Fibroblast of skin of left biceps (primary cell): Measurements from ENCODE around the gene PLA2G4F.
"Not testable (repeated sequence)": the region's sequence is repeated elsewhere in the genome, so short reads cannot be mapped to it uniquely, and the experiment has no call there.

ENCODE experiments used
- DNase-seq, 2 experiments: peaks; one replicate each; pipeline ENCODE4 v3.0.0-alpha.2; 2013; ENCODE audit warnings: low read depth in 2 of 2

Gene PLA2G4F

DNA sequence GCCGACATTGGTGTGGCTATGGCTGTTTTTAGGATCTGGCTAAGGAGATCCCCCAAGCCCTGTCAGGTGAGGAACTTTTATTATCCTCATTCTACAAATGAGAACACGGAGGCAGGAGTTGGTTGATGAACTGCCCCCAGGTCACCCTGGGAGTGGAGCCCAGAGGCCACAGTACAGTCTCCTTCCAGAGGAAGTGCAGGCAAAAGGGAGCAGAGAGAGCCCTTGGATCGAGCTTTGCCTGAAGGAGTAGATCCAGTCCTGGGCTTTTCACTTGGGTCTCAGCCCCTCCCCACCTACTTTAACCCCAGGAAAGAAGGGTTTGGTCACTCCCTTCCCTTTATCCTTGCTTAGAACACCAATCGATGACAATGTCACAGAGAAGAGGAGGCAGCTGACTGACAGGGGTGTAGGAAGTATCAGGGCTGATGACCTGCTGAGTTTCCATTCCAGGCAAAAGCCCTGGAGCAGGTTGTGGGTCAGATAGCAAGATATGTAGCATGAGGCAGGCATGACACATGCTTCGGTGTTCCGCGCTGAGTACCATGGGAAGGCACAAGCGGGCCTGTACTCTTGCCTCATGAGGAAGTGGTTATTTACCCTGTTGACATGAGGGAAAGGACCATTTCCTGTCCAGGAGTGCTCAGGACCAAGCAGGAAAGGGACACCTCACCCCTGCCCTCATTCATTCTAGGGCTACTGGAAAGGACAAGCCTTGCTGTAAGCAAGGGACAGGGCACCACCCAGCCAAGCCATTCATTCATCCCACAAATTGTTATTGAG is 56.2 kb downstream of the PLA2G4F start:
- DNase-seq: no peak

GRCh38 chr15:42097018-42097417 is 59.4 kb downstream of the PLA2G4F start:
- DNase-seq: no peak

DNA sequence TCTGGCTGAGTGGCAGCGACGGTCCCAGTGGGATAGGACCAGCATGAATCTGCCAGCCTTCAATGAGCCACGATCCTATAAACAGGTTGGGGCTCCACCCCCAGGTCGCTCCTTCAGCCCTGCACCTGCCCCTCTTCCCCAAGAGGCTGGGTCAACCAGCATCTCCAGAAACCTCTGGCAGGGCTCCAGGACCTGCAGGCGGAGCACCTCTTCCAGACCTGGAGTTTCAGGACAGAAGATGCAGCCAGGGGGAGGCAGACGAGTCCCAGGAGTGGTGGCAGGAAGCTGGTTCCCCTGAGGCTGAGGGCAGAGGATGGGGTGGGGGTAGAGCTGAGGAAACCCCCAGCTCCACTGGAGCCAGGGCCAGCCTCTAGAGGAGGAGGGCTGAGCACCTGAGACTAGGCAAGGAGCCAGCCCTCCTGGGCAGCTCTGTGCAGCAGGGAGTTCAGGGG is 61.9 kb downstream of the PLA2G4F start, which contains the start of gene PLA2G4D:
TSS of gene PLA2G4D (minus strand) at position 51 of the 452 bp plus-strand sequence. CDS start 103 bp downstream, outside the sequence.
- no peak for DNase-seq

GRCh38 chr15:42093966-42094365 is 62.5 kb downstream of the PLA2G4F start:
- no peak for DNase-seq

GRCh38 chr15:42092398-42093318 is 63.8 kb downstream of the PLA2G4F start:
- no peak for DNase-seq

DNA sequence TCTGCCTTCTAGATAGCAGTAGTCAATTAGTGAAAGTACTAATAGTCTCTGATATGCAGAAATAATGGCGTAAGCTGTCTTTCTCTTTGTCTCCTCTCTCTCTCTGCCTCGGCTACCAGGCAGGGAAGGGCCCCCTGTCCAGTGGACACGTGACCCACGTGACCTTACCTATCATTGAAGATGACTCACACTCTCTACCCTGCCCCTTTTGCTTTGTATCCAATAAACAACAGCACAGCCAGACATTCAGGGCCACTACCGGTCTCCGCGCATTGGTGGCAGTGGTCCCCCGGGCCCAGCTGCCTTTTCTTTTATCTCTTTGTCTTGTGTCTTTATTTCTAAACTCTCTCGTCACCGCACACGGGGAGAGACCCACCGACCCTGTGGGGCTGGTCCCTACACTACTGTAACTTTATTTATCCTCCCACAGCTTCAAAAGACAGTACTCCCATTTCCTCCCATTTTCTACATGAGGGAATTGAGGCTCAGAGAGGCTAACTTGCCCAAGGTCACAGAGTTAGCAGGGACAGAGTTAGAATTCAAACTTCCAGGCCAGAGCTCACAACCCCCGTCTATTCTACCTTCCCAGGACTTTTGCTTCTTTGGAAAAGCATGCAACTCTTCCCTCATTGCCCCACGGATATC is 64.6 kb downstream of the PLA2G4F start:
- DNase-seq: not testable (repeated sequence)

DNA sequence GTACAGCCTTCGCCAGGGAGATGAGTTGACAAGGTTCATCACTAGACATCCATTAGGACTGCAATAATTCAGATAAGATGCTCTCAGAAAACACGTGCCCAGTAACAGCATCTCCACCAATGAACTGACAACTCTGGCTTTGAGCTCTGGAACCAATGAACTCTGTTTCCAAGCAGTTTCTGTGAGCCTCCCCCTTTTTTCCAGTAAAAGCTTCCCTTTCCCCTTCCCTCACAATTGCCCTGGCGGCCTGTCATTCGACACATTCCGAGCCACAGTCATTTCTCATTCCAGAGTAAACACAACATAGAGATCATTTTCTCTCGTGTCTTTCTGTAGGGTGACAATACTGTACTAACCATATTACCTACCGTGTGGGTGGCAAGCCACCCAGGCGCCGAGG is 65.7 kb downstream of the PLA2G4F start:
- no peak for DNase-seq

GRCh38 chr15:42090370-42090769 is 66.1 kb downstream of the PLA2G4F start:
- DNase-seq: no peak

- DNase-seq: no peak
Observed at GRCh38 chr15:42089942-42090341, 66.5 kb downstream of the PLA2G4F start.
